BE2C (cell line): ENCODE data around the gene NPFFR1.

ENCODE experiments used
- DNase-seq: peaks from one replicate; pipeline ENCODE4 v3.0.0-alpha.2; 2020
- H3K27me3 ChIP-seq: fragments of 250-450 bp; sonication (Bioruptor Pico); 2 replicates; pipeline ENCODE4 v1.5.1; 2020; ENCODE audit warnings: mild to moderate bottlenecking
- H3K36me3 ChIP-seq: fragments of 250-450 bp; sonication (Bioruptor Pico); 2 replicates; pipeline ENCODE4 v1.5.1; 2020; ENCODE audit warnings: mild to moderate bottlenecking
- H3K4me1 ChIP-seq: fragments of 250-450 bp; sonication (Bioruptor Pico); 2 replicates; pipeline ENCODE4 v1.5.1; 2020
- H3K4me3 ChIP-seq: 2 replicates; pipeline ENCODE4 v1.5.1; 2011; ENCODE audit warnings: low read depth, low read length
- H3K9me3 ChIP-seq: fragments of 250-450 bp; sonication (Bioruptor Pico); 2 replicates; pipeline ENCODE4 v1.5.1; 2020
- TF ChIP-seq, protein P1 (sequence below): IDR thresholded peaks from 2 replicates; pipeline ENCODE4 v1.5.1; 2012; ENCODE audit warnings: mild to moderate bottlenecking, low read depth, low read length

The NPFFR1 gene

DNA sequence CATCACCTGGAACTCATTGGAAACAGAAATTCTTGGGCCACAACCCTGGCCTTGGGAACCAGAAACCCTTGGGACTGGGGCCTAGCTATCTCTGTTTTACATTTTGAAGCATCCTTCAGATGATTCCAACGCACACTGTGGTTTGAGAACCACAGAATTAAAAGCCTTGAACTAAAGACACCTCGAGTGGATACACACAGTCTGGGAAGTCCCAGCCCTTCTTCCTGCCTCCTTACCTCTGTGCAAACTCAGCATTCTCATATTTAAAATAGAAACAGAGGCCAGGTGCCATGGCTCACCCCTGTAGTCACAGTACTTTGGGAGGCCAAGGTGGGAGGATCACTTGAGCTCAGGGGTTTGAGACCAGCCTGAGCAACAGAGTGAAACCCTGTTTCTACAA, 12.9 kb downstream of the NPFFR1 start:
- no peak for DNase-seq
- TF ChIP-seq, protein P1, sequence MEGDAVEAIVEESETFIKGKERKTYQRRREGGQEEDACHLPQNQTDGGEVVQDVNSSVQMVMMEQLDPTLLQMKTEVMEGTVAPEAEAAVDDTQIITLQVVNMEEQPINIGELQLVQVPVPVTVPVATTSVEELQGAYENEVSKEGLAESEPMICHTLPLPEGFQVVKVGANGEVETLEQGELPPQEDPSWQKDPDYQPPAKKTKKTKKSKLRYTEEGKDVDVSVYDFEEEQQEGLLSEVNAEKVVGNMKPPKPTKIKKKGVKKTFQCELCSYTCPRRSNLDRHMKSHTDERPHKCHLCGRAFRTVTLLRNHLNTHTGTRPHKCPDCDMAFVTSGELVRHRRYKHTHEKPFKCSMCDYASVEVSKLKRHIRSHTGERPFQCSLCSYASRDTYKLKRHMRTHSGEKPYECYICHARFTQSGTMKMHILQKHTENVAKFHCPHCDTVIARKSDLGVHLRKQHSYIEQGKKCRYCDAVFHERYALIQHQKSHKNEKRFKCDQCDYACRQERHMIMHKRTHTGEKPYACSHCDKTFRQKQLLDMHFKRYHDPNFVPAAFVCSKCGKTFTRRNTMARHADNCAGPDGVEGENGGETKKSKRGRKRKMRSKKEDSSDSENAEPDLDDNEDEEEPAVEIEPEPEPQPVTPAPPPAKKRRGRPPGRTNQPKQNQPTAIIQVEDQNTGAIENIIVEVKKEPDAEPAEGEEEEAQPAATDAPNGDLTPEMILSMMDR = no peak

DNA sequence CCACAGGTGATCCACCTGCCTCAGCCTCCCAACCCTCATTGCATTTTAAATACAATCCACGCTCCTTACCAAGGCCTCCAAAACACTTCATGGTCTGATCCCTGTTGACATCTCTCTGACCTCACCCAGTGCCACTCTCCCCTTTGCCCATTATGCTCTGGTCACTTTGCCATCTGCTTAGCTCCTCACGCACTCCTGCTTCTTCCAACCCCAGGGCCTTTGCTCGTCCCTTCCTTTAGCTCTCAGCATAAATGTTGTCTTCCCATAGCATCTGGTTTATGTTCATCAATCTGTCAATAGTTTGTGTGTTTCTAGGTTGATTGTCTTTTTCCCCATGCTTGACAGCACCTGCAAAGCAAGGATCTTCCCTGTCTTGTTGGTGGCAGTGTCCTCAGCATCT, 14.1 kb downstream of the NPFFR1 start:
- no peak for DNase-seq
- Histone ChIP-seq H3K4me1 (no peaks in the 10 kb centered on the region; the same call in 1 of the 2 replicates), H3K27me3 (no peaks in the 10 kb centered on the region), H3K4me3 (no peak overlapping the region), H3K36me3 (no peaks in the 10 kb centered on the region), H3K9me3 (no peaks in the 10 kb centered on the region)
- TF ChIP-seq, protein P1 = no peak

More for the DNA sequence above, 12.9 kb downstream of the NPFFR1 start:
- Histone ChIP-seq H3K4me1 (no peaks in the 10 kb centered on the region; the same call in 1 of the 2 replicates), H3K4me3 (no peak overlapping the region), H3K9me3 (no peaks in the 10 kb centered on the region; the same call in 1 of the 2 replicates), H3K27me3 (no peaks in the 10 kb centered on the region), H3K36me3 (no peaks in the 10 kb centered on the region)

DNA sequence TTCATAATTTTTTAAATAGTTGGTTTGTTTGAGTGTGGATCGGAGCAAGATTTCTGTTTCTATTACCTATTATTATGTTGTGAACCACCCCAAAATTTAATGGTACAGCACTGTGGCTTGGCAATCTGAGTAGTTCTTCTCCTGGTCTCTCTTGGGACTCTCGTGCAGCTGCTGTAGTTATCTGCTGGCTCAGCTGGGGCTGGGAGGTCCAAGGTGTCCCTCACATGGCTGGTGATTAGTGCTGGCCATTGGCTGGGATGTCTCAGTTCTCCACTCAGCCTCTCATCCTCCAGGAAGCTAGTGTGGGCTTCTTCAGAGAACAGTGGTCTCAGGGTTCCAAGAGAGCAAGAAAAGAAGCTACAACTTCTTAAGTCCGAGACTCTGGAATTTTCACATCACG, 15.4 kb downstream of the NPFFR1 start:
- Histone ChIP-seq H3K4me3 (no peak overlapping the region), H3K36me3 (no peaks in the 10 kb centered on the region), H3K4me1 (no peaks in the 10 kb centered on the region; the same call in 1 of the 2 replicates), H3K9me3 (no peaks in the 10 kb centered on the region), H3K27me3 (no peaks in the 10 kb centered on the region)
- DNase-seq = no peak
- TF ChIP-seq, protein P1 = no peak

DNA sequence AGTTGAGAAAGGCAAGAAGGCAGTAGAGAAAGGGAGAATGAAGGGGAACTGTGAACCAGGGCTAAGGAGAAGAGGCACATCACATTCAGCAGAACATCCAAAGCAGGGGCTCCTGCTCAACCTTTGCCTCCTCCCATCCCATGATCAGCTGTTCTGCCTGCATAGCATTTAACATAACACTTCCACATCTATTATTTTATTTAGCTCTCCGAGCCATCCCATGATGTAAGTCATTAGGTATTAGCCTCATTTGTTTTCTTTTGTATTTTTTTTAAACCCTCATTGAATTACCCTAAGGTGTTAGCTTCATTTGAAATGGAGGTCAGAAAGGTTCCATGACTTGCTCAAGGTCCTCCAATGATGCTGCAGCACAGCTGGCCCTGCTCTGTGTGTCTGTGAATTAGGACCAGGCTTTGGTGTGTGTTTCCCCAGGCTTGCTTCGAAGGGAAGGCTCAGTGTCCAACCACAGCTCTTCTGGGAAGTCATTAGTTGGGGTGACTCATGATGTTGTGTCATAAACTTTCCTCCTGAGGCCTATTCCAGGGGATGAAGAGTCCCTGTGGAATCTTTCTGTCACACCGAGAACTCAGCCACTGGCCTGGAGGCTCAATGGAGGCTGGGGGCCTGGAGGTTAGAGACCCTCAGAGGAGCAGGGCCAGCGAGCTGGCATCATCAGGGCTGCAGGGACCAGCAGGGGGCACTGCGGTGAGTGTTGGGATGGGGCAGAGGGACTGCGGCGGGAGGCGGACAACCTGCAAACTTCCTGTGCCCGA, 16.5 kb downstream of the NPFFR1 start:
- no peak overlapping the region for H3K4me3 ChIP-seq
- no peaks in the 10 kb centered on the region for H3K36me3 ChIP-seq
- no peaks in the 10 kb centered on the region for H3K27me3 ChIP-seq
- TF ChIP-seq, protein P1 = peak; percentile 28; the same call in 1 of the 2 replicates
- no peaks in the 10 kb centered on the region; the same call in 1 of the 2 replicates for H3K4me1 ChIP-seq
- H3K9me3 ChIP-seq = no peaks in the 10 kb centered on the region
- DNase-seq = peak; percentile 27

DNA sequence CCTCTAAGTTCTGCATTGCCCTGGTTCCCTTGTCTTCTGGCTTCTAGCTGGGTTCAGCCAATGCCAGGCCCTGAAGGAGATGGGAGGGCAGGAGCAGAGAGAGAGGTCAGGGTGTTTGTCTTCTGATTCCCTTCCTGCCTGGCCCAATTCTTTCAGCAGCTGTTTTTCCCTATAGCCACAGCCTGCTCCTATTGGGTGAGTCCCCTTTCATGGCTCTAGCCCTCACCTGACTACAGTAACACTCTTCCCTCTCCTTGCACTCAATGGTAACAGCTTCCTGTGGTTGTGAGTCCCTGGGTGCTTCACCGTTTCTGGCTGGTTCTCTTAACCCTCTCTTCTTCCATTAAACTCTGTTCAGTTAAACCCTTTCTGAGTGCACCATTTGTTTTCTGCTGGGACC, 17.1 kb downstream of the NPFFR1 start:
- Histone ChIP-seq H3K9me3 (no peaks in the 10 kb centered on the region), H3K4me1 (no peaks in the 10 kb centered on the region), H3K36me3 (no peaks in the 10 kb centered on the region), H3K4me3 (no peak overlapping the region), H3K27me3 (no peaks in the 10 kb centered on the region)
- TF ChIP-seq, protein P1 = no peak
- DNase-seq = no peak

DNA sequence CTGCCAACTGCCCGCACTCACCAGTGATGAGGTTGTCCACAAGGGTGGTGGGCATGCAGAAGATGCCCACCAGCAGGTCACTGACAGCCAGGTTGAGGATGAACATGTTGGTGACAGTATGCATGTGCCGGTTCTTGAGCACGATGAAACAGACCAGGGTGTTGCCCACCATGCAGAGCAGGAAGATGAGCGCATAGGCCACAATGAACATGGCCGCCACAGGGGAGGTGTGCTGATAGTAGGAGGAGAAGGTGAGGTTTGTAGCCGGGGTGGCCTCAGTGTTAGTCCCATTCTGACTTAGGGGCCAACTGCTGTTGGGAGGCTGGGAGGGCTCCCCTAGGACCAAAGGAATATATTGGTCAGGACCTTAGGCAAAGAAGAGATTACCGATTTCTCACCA, 17.7 kb downstream of the NPFFR1 start:
- no peaks in the 10 kb centered on the region for H3K36me3 ChIP-seq
- H3K27me3 ChIP-seq = no peaks in the 10 kb centered on the region
- TF ChIP-seq, protein P1 = no peak
- no peaks in the 10 kb centered on the region for H3K4me1 ChIP-seq
- H3K4me3 ChIP-seq = no peak overlapping the region
- H3K9me3 ChIP-seq = no peaks in the 10 kb centered on the region
- no peak for DNase-seq
